Right lobe of liver (tissue), 6 donors: Measurements from ENCODE around the gene MPZ. TPM values are rescaled to one million over a fixed set of nuclear protein-coding genes. Genes with fewer than 3 reads are reported as not detected.

Experiments used
- ATAC-seq, 4 donors: fragments of 200-7000 bp; cut with Tn5 transposase; one replicate each; pipeline ENCODE4 v1.9.1; 2020; ENCODE audit warnings: mild to moderate bottlenecking in 4 of 4, moderate library complexity in 4 of 4
- DNase-seq, 3 donors: peaks; one replicate each; pipeline ENCODE4 v3.0.0-alpha.2; 2020
- H3K27ac ChIP-seq, 3 donors: fragments of 200-600 bp; one replicate each; pipeline ENCODE4 v1.8.0; 2022
- H3K27me3 ChIP-seq, 2 donors: fragments of 200-600 bp; one replicate each; pipeline ENCODE4 v1.8.0; 2022
- H3K36me3 ChIP-seq, 4 donors: fragments of 200-600 bp; sonication (generic) in 1 of 4; one replicate each; pipeline versions ENCODE4 v1.5.1 to v1.8.0; 2017 to 2022; ENCODE audit warnings: control low read depth in 1 of 4
- H3K4me1 ChIP-seq, 4 donors: fragments of 200-600 bp; sonication (generic) in 1 of 4; one replicate each; pipeline versions ENCODE4 v1.5.1 to v1.8.0; 2017 to 2022; ENCODE audit warnings: control low read depth in 1 of 4
- H3K4me3 ChIP-seq, 3 donors: fragments of 200-600 bp; one replicate each; pipeline ENCODE4 v1.8.0; 2022
- H3K9me3 ChIP-seq, 4 donors: fragments of 200-600 bp; sonication (generic) in 1 of 4; one replicate each; pipeline versions ENCODE4 v1.5.1 to v1.8.0; 2017 to 2022; ENCODE audit warnings: control low read depth in 1 of 4
- CTCF ChIP-seq, 4 donors: fragments of 200-600 bp in 3 of 4; fragments of 450-650 bp in 1 of 4; IDR thresholded peaks; one replicate each; pipeline versions ENCODE4 v1.5.1 to v1.8.0; 2016 to 2022; ENCODE audit warnings: antibody characterized with exemption in 4 of 4, mild to moderate bottlenecking in 2 of 4
- POLR2A ChIP-seq: fragments of 450-650 bp; IDR thresholded peaks from one replicate; pipeline ENCODE4 v1.6.1; 2017; ENCODE audit warnings: antibody characterized with exemption, mild to moderate bottlenecking
- whole genome bisulfite sequencing: methylation state at CpG from one replicate; pipeline ENCODE4 v1.1.6; 2018; ENCODE audit warnings: low coverage, low lambda C conversion rate; ENCODE audit not compliant: insufficient coverage; ENCODE audit errors: missing lambda C conversion rate; 5-methylcytosine and 5-hydroxymethylcytosine counted together
- intact Hi-C, 2 donors: fragments of 100-400 bp; cut with DNase I; formaldehyde crosslinking; loops; one replicate each; pipeline versions ENCODE4 v1.11.2 to v1.14.1; 2022
- total RNA-seq, 6 experiments: library from RNA; depleted of rRNA in 2 of 6; stranded (reverse); fragments of >200 nt in 2 of 6; fragmentation: NEBNext Ultra II Directional in 3 of 6; extraction: Animal tissue kit (Norgen Biotek cat#: 25700) in 3 of 6; gene quantifications; one replicate each; pipeline versions ENCODE4 v1.1.0 to v1.2.4, GENCODE V29; 2016 to 2023
- donor health status: DM: no; HTN: yes; CAD: no.
- donor health status: DM: no; HTN: no; CAD: no.
- donor health status: DM: no; HTN: no; CAD: no.
- donor health status: DM: no; HTN: yes; CAD: no.
- donor health status: DM: no; HTN: yes; CAD: no.

MPZ gene
- total RNA-seq, 6 experiments from 2014 or later, result 2.1 to 14.3 (median 6.5) TPM

DNA sequence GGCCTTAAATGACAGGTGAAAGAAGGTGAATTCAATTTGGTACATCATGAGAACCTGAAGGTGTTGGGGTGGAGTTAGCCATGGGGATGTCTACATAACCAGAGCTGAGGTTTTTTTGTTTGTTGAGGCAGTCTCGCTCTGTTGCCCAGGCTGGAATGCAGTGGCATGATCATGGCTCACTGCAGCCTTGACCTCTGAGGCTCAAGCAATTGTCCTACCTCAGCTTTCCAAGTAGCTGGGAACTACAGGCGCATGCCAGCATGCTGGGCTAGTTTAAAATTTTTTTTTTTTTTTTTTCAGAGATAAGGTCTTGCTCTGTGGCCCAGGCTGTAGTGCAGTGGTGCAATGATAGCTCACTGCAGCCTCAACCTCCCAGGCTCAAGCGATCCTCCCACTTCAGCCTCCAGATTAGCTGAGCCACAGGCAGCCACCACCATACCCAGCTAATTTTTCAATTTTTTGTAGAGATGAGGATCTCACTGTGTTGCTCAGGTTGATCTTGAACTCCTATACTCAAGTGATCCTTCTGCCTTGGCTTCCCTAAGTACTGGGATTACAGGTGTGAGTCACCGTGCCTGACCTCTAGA, 1.9 kb upstream of the MPZ start:
- TF ChIP-seq CTCF (IDR thresholded peaks at IDR 0.05) (no peak), POLR2A (no peak)
- intact Hi-C loops, result no loop called here
- Histone ChIP-seq H3K9me3 (no peaks in the 10 kb centered on the region), H3K4me1 (peaks cover 0 to 14% (median 4%) of the 10 kb centered on the region in 4 donors), H3K4me3 (no peak overlapping the region), H3K27ac (no peak overlapping the region), H3K36me3 (no peaks in the 10 kb centered on the region), H3K27me3 (no peaks in the 10 kb centered on the region)
- 100% methylated on average over 3 of the region's 4 CpGs for WGBS
- no peak for ATAC-seq
- no peak for DNase-seq

DNA sequence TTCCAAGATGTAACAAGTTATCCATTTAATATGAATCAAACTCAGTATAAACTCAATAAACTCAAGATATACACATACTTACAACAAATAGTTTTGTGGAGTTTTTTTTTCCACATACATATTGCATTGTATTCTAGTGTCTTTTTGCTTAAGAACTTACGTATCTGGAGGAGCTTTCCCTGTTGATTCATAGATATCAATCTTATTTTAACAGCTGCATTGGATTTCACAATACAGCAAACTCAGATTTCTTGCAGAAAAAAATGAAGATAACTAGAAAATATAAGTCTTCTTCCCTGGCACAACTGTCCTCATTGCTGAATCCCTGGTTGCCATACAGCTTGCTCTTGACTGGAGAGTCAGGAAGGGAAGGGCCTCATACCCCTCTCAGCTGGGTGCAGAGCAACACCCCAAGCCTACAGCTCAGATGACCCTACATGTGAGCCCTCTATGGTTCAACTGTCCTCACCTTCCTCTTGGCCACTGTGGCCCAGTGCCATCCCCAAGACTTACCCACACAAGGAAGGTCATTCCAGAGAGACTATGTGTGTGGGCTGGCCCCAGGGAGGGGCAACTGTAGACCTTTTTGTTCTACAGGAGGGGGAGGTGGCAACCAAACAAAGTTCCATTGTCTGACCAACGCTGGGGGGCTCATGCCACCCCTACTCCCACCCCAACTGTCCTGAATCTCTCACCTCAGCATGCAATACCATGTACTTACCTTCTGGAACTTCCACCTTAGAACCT, 1.7 kb downstream of the MPZ start:
- intact Hi-C loops, result no loop called here
- no peaks in the 10 kb centered on the region for H3K27me3 ChIP-seq
- no peak for TF ChIP-seq POLR2A
- TF ChIP-seq CTCF (IDR thresholded peaks at IDR 0.05), result no peak
- WGBS, result 73% methylated on average over 1 of the region's 2 CpGs
- peaks cover 0 to 19% (median 0%) of the 10 kb centered on the region in 4 donors for H3K4me1 ChIP-seq
- DNase-seq (no peak), ATAC-seq (no peak)
- no peak overlapping the region for H3K4me3 ChIP-seq
- peak overlapping the region in 1 of 3 donors; percentile 63 for H3K27ac ChIP-seq
- H3K9me3 ChIP-seq, result no peaks in the 10 kb centered on the region
- no peaks in the 10 kb centered on the region for H3K36me3 ChIP-seq

- TF ChIP-seq POLR2A, result peak; percentile 24
- no peak for TF ChIP-seq CTCF (IDR thresholded peaks at IDR 0.05)
- H3K4me1 ChIP-seq, result peaks cover 0 to 19% (median 0%) of the 10 kb centered on the region in 4 donors
- no peaks in the 10 kb centered on the region for H3K9me3 ChIP-seq
- ATAC-seq (peak in 3 of 4 donors; percentile 1 to 43 (median 35)), DNase-seq (peak in 2 of 3 donors; percentile 54 to 64)
- peak overlapping the region in 1 of 3 donors; percentile 81 for H3K4me3 ChIP-seq
- WGBS, result 93% methylated on average over 6 of the region's 7 CpGs
- H3K36me3 ChIP-seq, result no peaks in the 10 kb centered on the region
- H3K27ac ChIP-seq, result peak overlapping the region in 2 of 3 donors; percentile 44 to 63
- intact Hi-C loops, result no loop called here
- H3K27me3 ChIP-seq, result no peaks in the 10 kb centered on the region
Measured at GRCh38 chr1:161307230-161307768, 2.5 kb downstream of the MPZ start.

DNA sequence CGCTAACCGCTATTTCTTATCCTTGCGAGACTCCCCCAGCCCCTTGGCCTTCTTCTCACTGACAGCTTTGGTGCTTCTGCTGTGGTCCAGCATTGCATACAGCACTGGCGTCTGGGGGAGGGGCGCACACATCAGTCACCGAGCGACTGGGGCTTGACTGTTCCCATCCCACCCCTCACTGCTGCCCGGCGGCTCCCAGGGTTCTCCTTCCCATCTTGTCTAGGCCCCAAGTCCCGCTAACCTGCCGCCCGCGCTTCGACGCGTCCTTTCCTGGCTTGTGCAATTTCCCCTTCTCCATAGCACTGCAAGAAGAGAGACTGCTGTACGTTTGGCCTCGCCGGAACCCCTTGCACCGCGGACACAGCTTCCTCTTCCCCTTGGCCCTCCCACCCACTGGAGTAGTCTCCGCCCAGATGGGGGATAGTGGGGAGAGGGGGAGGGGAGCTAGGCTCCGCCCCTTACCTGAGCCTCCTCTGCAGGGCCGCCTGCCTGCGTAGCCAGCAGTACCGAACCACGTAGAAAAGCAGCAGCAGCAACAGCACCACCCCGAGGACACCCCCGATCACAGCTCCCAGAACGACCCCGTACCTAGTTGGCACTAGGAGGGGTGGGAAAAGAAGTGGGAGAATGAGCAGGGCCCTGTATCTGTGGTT, 3.8 kb downstream of the MPZ start:
- DNase-seq, result peak; percentile 84 to 91 (median 90)
- peak; percentile 96 to 98 (median 98) for ATAC-seq
- Histone ChIP-seq H3K4me1 (peaks cover 0 to 19% (median 0%) of the 10 kb centered on the region in 4 donors), H3K27ac (peak overlapping the region; percentile 44 to 63 (median 52)), H3K4me3 (peak overlapping the region; percentile 64 to 81 (median 72)), H3K27me3 (no peaks in the 10 kb centered on the region), H3K36me3 (no peaks in the 10 kb centered on the region), H3K9me3 (no peaks in the 10 kb centered on the region)
- TF ChIP-seq POLR2A (peak; percentile 61), CTCF (IDR thresholded peaks at IDR 0.05) (peak in 2 of 4 donors; percentile 28 to 32)
- WGBS, result 1% methylated on average over 9 of the region's 31 CpGs
- intact Hi-C loops, result no loop called here
